Heart left ventricle (tissue), 13 donors: ENCODE data around the gene NIPBL.

Experiments used
- CTCF ChIP-seq, 12 donors: fragments of 200-600 bp; sonication (generic) in 4 of 12; IDR thresholded peaks; one replicate each; pipeline versions ENCODE4 v1.5.0 to v1.8.0; 2018 to 2022; ENCODE audit warnings: antibody characterized with exemption in 12 of 12, mild to moderate bottlenecking in 5 of 12
- POLR2A ChIP-seq, 2 donors: fragments of 450-650 bp; IDR thresholded peaks; one replicate each; pipeline ENCODE4 v1.6.1; 2017; ENCODE audit warnings: antibody characterized with exemption in 2 of 2, mild to moderate bottlenecking in 2 of 2, moderate library complexity in 2 of 2
- donor health status: ischemic (EF 13 %, LVEDD 7.1; RV severe dilation, severe dysfunction).
- donor health status: DM: no; HTN: yes; CAD: no.
- donor health status: DM: no; HTN: no; CAD: no.
- donor health status: ischemic (EF 25% LVEDD 6.9; RV normal size, moderate dysfunction).
- donor health status: ischemic (EF 25% LVEDD 5.7; RV mildly dilated, moderate dysfunction).
- donor health status: ischemic (EF 35%, LVEDD 5.7; RV mildly dilated, moderate dysfunction).
- donor health status: nonischemic (EF 11% LVEDD 7.7; RV severe dilation, severe dysfunction).
- donor health status: DM: yes; HTN: yes; CAD: no.
- donor health status: PGD.
- donor health status: ischemic (EF 29% LVEDD 5.4; RV normal size, mild dysfunction).
- donor health status: nonischemic (EF 23%, LVEDD 6.1; RV moderate dilation, normal function).

DNA sequence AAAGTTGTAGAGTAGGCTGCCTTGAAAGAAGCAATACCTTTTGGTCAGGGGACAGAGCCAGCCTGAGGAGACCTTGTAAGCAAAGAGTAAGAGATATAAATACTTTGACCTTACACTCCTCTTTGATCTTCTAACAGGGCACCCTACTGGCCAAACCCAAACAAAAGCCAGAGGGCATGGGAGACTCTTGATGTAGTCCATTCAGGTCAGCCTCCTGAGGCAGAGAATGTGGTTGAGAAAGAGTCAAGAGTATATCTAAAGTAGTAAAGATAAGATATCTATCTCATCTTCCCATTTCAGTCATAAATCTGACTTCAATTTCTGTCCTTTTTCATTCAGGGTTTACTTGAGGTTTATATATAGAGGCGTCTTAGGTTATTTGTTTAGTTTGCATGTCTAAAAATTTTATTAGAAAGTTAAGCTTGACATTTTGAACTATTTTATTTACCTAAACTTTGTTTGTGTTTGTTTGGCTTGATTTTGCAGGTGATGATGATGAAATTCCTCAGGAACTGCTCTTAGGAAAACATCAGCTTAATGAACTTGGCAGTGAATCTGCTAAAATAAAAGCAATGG, 125.7 kb downstream of the NIPBL start:
- TF ChIP-seq CTCF (IDR thresholded peaks at IDR 0.05) (no peak), POLR2A (IDR thresholded peaks at IDR 0.05) (no peak)
